PC-9 (cell line): Measurements from ENCODE around the gene GZMM. TPM values are rescaled to one million over a fixed set of nuclear protein-coding genes. Genes with fewer than 3 reads are reported as not detected.

ENCODE experiments used
- BruUV-seq: library from RNA; stranded (reverse); fragments of 400-500 nt; replicated peaks from 2 replicates; lab custom pipeline; 2021; lab: Mats Ljungman, UMichigan
- CTCF ChIA-PET: fragments of 300-600 bp; sonication (Branson Sonifier 250); formaldehyde crosslinking; loops from one replicate; lab custom pipeline; 2022; ENCODE audit warnings: antibody characterized with exemption; lab: Charles Lee
- POLR2A ChIA-PET: fragments of 300-600 bp; sonication (Branson Sonifier 250); formaldehyde crosslinking; loops from one replicate; lab custom pipeline; 2022; ENCODE audit warnings: antibody characterized with exemption; ENCODE audit not compliant: unreplicated experiment; lab: Charles Lee
- DNase-seq, 2 experiments: peaks; one replicate each; pipeline versions ENCODE4 v3.0.0 to v3.0.0-alpha.2; 2015 to 2022; ENCODE audit warnings: mixed read lengths in 1 of 2
- H2AFZ ChIP-seq: fragments of 200-600 bp; sonication (generic); 2 replicates; pipeline ENCODE4 v1.8.1; 2017; ENCODE audit warnings: antibody characterized with exemption
- H3F3A ChIP-seq: fragments of 200-600 bp; sonication (generic); 2 replicates; pipeline ENCODE4 v1.8.1; 2017; ENCODE audit warnings: antibody characterized with exemption, mild to moderate bottlenecking, low read depth; ENCODE audit not compliant: insufficient read depth
- H3K27ac ChIP-seq: fragments of 200-600 bp; sonication (generic); 2 replicates; pipeline ENCODE4 v1.6.1; 2016; ENCODE audit warnings: mixed run types
- H3K27me3 ChIP-seq: fragments of 200-600 bp; sonication (generic); 2 replicates; pipeline ENCODE4 v1.6.1; 2016; ENCODE audit warnings: low read depth, mixed run types; ENCODE audit not compliant: insufficient read depth
- H3K36me3 ChIP-seq: fragments of 200-600 bp; sonication (generic); 2 replicates; pipeline ENCODE4 v1.6.1; 2016; ENCODE audit warnings: low read depth, mixed run types
- H3K4me1 ChIP-seq: fragments of 200-600 bp; sonication (generic); replicated peaks from 2 replicates; pipeline ENCODE4 v1.6.1; 2016; ENCODE audit warnings: mixed run types; ENCODE audit not compliant: insufficient read depth
- H3K4me2 ChIP-seq: fragments of 200-600 bp; sonication (generic); 2 replicates; pipeline ENCODE4 v1.6.1; 2017; ENCODE audit warnings: mixed run types
- H3K4me3 ChIP-seq: fragments of 200-600 bp; sonication (generic); 2 replicates; pipeline ENCODE4 v1.6.1; 2016; ENCODE audit warnings: mixed run types
- H3K79me2 ChIP-seq: fragments of 200-600 bp; sonication (generic); 2 replicates; pipeline ENCODE4 v1.6.1; 2017; ENCODE audit warnings: low read depth, mixed run types
- H3K9me2 ChIP-seq: fragments of 200-600 bp; sonication (generic); 2 replicates; pipeline ENCODE4 v1.8.1; 2017; ENCODE audit warnings: mild to moderate bottlenecking; ENCODE audit not compliant: insufficient read depth
- H3K9me3 ChIP-seq: fragments of 200-600 bp; sonication (generic); 2 replicates; pipeline ENCODE4 v1.8.1; 2016; ENCODE audit warnings: low read depth; ENCODE audit not compliant: insufficient read depth
- H4K20me1 ChIP-seq: fragments of 200-600 bp; sonication (generic); 2 replicates; pipeline ENCODE4 v1.8.1; 2017; ENCODE audit not compliant: insufficient read depth
- EZH2 ChIP-seq: fragments of 200-600 bp; sonication (generic); IDR thresholded peaks from 2 replicates; pipeline ENCODE4 v1.8.0; 2017; ENCODE audit warnings: antibody characterized with exemption, low read depth
- intact Hi-C: fragments of 100-400 bp; cut with micrococcal nuclease; formaldehyde crosslinking; loops from one replicate; pipeline ENCODE4 v1.10.0; 2022; ENCODE audit not compliant: unreplicated experiment
- total RNA-seq: library from RNA; stranded (reverse); gene quantifications from 2 replicates; pipeline ENCODE4 v1.2.3, GENCODE V29; 2021
- TF ChIP-seq, protein P1 (sequence below): fragments of 200-600 bp; sonication (generic); conservative IDR thresholded peaks from 2 replicates; pipeline ENCODE4 v1.6.1; 2017; ENCODE audit warnings: mixed run types, antibody characterized with exemption, mild to moderate bottlenecking, moderate library complexity

The GZMM gene
- total RNA-seq, 1 experiment from 2014 or later: 0.39 TPM

DNA sequence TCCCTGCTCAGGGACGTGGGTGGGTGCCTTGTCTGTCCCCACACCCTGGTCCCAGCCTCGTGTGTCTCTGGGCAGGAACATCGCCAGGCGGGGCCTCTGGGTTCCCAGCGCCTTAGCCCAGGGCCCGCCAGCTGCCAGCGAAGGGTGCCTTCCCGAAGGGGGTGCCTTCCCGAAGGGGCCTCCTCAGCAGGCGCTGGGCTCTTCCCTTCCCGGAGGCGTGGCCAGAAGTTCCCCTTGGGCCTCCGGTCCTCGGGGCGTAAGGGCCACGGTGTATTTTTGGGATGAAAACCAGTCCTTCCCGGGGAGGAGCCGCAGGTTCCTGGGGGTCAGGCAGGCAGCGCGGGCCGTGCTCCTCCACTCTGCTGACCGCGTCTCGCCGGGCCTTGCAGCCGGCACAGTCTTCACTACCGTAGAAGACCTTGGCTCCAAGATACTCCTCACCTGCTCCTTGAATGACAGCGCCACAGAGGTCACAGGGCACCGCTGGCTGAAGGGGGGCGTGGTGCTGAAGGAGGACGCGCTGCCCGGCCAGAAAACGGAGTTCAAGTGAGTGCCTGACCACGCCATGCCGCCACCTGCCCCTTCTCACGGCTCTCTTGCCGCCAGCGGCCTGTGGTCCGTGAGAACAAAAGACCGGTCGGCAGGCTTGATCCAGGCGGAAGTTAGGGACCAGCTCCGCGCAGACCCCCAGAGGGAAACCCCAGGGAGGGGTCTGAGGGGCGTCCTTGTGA, 35.4 kb downstream of the GZMM start:
- H3K27me3 ChIP-seq: no peaks in the 10 kb centered on the region
- peaks cover 30% of the 10 kb centered on the region for H3K4me1 ChIP-seq
- H3K4me3 ChIP-seq: no peak overlapping the region
- no peaks in the 10 kb centered on the region for H3K9me3 ChIP-seq
- H3K9me2 ChIP-seq: no peaks in the 10 kb centered on the region
- intact Hi-C loops: loop anchor here (10.0 kb wide), 1 partner anchor 346 kb away; the partner anchor contains the start of gene ARID3A
- no peaks in the 10 kb centered on the region; the same call in 1 of the 2 replicates for H3K36me3 ChIP-seq
- ChIA-PET CTCF (no interaction called here), POLR2A (no interaction called here)
- H3K4me2 ChIP-seq: no peak overlapping the region
- TF ChIP-seq, protein P1, sequence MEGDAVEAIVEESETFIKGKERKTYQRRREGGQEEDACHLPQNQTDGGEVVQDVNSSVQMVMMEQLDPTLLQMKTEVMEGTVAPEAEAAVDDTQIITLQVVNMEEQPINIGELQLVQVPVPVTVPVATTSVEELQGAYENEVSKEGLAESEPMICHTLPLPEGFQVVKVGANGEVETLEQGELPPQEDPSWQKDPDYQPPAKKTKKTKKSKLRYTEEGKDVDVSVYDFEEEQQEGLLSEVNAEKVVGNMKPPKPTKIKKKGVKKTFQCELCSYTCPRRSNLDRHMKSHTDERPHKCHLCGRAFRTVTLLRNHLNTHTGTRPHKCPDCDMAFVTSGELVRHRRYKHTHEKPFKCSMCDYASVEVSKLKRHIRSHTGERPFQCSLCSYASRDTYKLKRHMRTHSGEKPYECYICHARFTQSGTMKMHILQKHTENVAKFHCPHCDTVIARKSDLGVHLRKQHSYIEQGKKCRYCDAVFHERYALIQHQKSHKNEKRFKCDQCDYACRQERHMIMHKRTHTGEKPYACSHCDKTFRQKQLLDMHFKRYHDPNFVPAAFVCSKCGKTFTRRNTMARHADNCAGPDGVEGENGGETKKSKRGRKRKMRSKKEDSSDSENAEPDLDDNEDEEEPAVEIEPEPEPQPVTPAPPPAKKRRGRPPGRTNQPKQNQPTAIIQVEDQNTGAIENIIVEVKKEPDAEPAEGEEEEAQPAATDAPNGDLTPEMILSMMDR: no peak
- no peak for TF ChIP-seq EZH2
- peaks cover 42% of the 10 kb centered on the region for H3F3A ChIP-seq
- H3K27ac ChIP-seq: no peak overlapping the region
- no peak for DNase-seq
- no peak overlapping the region for H2AFZ ChIP-seq
- peaks cover 60% of the 10 kb centered on the region for H3K79me2 ChIP-seq
- no TSS peak for BruUV-seq
- H4K20me1 ChIP-seq: peaks cover 86% of the 10 kb centered on the region

DNA sequence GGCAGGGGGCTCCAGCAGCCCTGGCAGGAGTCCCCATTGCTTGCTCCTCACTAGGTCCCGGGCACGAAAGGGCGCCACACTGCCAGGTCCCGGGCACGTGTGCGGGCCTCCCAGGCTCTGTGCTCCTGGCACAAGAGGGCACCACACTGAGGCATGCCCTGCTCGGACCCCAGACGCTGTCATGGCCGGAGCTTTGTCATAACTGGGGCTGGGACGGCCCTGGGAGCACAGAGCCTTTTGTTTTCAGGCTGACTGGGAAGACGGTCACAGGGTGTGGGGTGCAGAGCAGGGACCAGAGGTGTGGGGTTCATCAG, 35.9 kb downstream of the GZMM start:
- intact Hi-C loops: loop anchor here (10.0 kb wide), 1 partner anchor 345 kb away; the partner anchor contains the start of gene ARID3A
- Histone ChIP-seq H2AFZ (no peak overlapping the region), H3F3A (peaks cover 40% of the 10 kb centered on the region), H3K79me2 (peaks cover 55% of the 10 kb centered on the region), H3K9me2 (no peaks in the 10 kb centered on the region), H3K36me3 (no peaks in the 10 kb centered on the region; the same call in 1 of the 2 replicates), H4K20me1 (peaks cover 86% of the 10 kb centered on the region), H3K4me3 (no peak overlapping the region), H3K4me2 (no peak overlapping the region), H3K27me3 (no peaks in the 10 kb centered on the region), H3K9me3 (no peaks in the 10 kb centered on the region), H3K4me1 (peaks cover 24% of the 10 kb centered on the region), H3K27ac (no peak overlapping the region)
- no TSS peak for BruUV-seq
- DNase-seq: no peak
- ChIA-PET CTCF (no interaction called here), POLR2A (no interaction called here)
- no peak for TF ChIP-seq EZH2
- TF ChIP-seq, protein P1: no peak

DNA sequence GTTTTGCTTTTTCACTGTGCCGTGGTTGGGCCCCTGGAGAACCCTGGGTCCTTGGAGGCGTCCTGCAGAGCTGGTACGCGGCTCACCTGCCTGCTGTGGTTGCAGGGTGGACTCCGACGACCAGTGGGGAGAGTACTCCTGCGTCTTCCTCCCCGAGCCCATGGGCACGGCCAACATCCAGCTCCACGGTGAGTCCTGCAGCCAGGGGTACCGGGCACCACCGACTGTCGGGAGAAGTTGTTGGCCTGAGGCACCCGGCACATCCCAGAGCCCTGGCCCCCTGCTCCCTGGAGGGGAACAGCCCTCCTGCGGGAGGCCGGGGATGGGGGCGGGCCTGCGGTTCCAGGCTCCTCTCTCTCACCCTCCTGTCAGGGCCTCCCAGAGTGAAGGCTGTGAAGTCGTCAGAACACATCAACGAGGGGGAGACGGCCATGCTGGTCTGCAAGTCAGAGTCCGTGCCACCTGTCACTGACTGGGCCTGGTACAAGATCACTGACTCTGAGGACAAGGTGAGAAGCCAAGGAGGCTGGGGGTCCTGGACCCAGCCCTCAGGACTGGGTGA, 36.5 kb downstream of the GZMM start:
- peaks cover 19% of the 10 kb centered on the region for H3K4me1 ChIP-seq
- H3F3A ChIP-seq: peaks cover 36% of the 10 kb centered on the region; the same call in 1 of the 2 replicates
- no peak overlapping the region for H3K4me3 ChIP-seq
- H3K9me2 ChIP-seq: no peaks in the 10 kb centered on the region
- H3K27ac ChIP-seq: no peak overlapping the region
- H3K27me3 ChIP-seq: no peaks in the 10 kb centered on the region
- BruUV-seq: no TSS peak
- intact Hi-C loops: no loop called here
- CTCF ChIA-PET: no interaction called here
- peaks cover 50% of the 10 kb centered on the region for H3K79me2 ChIP-seq
- H4K20me1 ChIP-seq: peaks cover 84% of the 10 kb centered on the region
- no peaks in the 10 kb centered on the region; the same call in 1 of the 2 replicates for H3K36me3 ChIP-seq
- no peaks in the 10 kb centered on the region for H3K9me3 ChIP-seq
- no peak for DNase-seq
- POLR2A ChIA-PET: no interaction called here
- no peak overlapping the region for H2AFZ ChIP-seq
- no peak overlapping the region for H3K4me2 ChIP-seq
- no peak for TF ChIP-seq EZH2
- TF ChIP-seq, protein P1: no peak
